Measurements from ENCODE around the gene MTHFD2.

DNA sequence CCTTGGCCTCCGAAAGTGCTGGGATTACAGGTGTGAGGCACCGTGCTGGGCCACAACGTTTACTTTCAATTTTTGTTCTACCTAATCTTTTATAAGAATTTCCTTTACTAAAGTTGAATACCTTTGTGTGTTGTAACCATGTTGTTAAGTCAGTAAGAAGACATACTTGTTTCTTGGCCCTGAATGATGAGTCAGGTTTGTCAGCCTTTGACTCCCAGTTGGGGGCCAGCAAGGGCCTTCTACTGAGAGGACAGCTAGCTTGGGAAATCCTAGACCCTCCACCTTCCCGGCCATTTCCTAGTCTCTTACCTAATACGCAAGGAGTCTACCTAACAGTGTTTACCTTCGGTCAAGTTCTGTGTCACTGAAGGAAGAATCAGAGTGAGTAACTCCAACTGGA lies 22.7 kb downstream of the MTHFD2 start:
- TF ChIP-seq, protein P1, sequence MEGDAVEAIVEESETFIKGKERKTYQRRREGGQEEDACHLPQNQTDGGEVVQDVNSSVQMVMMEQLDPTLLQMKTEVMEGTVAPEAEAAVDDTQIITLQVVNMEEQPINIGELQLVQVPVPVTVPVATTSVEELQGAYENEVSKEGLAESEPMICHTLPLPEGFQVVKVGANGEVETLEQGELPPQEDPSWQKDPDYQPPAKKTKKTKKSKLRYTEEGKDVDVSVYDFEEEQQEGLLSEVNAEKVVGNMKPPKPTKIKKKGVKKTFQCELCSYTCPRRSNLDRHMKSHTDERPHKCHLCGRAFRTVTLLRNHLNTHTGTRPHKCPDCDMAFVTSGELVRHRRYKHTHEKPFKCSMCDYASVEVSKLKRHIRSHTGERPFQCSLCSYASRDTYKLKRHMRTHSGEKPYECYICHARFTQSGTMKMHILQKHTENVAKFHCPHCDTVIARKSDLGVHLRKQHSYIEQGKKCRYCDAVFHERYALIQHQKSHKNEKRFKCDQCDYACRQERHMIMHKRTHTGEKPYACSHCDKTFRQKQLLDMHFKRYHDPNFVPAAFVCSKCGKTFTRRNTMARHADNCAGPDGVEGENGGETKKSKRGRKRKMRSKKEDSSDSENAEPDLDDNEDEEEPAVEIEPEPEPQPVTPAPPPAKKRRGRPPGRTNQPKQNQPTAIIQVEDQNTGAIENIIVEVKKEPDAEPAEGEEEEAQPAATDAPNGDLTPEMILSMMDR (IDR thresholded peaks at IDR 0.05; ENCODE audit: insufficient read depth, low read depth, low read length), result no peak
- TF ChIP-seq EZH2 (IDR thresholded peaks at IDR 0.05; ENCODE audit: insufficient read depth, low read length), result no peak

Data from astrocyte (in vitro differentiated cells and primary cell).